ENCODE measurements around the gene LSM14A. TPM values are rescaled to one million over a fixed set of nuclear protein-coding genes. Genes with fewer than 3 reads are reported as not detected.
"Not testable (repeated sequence)": the region's sequence is repeated elsewhere in the genome, so short reads cannot be mapped to it uniquely, and the experiment has no call there.

LSM14A gene
- total RNA-seq, 2 experiments from 2014 or later = 112 to 116 TPM

DNA sequence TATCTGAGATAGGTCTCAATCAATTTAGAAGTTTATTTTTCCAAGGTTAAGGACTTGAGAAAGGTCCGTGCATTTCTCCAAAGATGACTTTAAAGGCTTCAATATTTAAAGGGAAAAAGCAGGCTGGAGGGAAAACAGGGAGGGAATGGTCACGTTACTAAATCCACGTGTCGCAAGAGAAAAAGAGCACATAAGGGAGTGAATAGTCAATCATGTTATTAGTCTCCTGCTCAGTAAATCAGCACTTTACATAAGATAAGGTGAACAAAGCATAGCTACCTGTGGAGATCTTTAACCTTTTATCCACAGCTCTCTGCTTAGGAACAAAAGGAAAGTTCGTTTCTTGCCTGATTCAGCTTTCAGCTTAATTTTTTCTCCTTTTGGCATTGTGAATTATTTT lies 31.3 kb upstream of the LSM14A start:
- DNase-seq (no peak), ATAC-seq (no peak)
- CTCF ChIA-PET = interaction anchor here (0.6 kb wide), 1 partner anchor 346 kb away, joined by 3 read pairs; no protein-coding TSS in a partner anchor
- Mint-ChIP-seq H3K36me3 (no peaks in the 10 kb centered on the region), H3K9me3 (ENCODE audit: low read depth) (no peaks in the 10 kb centered on the region), H3K4me3 (no peak overlapping the region), H3K27me3 (peaks cover 2% of the 10 kb centered on the region), H3K4me1 (no peaks in the 10 kb centered on the region), H3K27ac (no peak overlapping the region)

DNA sequence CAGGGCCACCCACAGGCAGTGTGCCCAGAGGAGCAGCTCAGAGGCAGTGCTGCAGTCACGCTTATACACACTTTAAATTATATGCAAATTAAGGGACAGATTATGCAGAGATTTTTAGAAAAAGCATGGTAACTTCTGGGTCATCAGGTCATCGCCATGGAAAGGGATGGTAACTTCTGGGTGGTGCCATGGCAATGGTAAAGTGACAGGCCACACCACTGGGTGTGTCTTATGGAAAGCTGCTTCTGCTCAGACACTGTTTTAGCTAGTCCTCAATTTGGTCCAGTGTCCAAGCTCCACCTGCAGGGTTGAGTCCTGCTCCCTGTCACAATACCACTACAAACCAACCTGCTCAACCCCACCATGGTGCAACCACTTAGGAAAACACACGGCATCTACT lies 29.9 kb upstream of the LSM14A start:
- ATAC-seq = no peak
- H3K4me3 Mint-ChIP-seq = no peak overlapping the region
- no peaks in the 10 kb centered on the region for H3K36me3 Mint-ChIP-seq
- H3K4me1 Mint-ChIP-seq = no peaks in the 10 kb centered on the region
- no peaks in the 10 kb centered on the region for H3K9me3 Mint-ChIP-seq (ENCODE audit: low read depth)
- no peaks in the 10 kb centered on the region for H3K27me3 Mint-ChIP-seq
- CTCF ChIA-PET = interaction anchor here (1.3 to 4.1 kb wide), 3 partner anchors 15 to 364 kb away, joined by 5 to 28 read pairs (median 8); no protein-coding TSS in a partner anchor
- H3K27ac Mint-ChIP-seq = no peak overlapping the region
- DNase-seq = no peak

DNA sequence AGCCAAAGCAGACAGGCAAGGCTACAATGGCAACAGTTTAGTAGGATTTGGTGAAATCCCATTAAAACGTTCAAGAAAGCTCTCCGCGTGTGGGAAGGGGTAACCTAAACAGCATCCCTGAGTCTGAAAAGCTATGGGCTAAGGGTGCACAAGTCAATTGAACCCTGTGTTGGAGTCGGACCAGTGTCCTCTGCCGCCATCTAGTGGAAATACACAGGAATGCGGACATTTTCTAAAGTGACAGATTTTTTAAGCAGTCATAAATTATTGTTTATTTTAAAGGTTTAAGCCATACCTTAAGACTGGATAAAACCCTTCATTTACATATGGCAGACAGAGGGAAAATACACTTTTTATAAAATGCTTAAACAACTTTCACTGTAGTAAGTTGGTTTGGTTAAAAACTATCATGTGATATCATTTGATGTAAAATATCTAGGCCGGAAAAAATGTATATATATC lies 26.5 kb upstream of the LSM14A start:
- CTCF ChIA-PET = interaction anchor here (0.6 to 4.1 kb wide), 24 partner anchors 9 to 369 kb away, joined by 3 to 28 read pairs (median 3); no protein-coding TSS in a partner anchor
- peak; percentile 69 for DNase-seq
- Mint-ChIP-seq H3K27me3 (no peaks in the 10 kb centered on the region), H3K27ac (no peak overlapping the region), H3K4me3 (no peak overlapping the region), H3K36me3 (no peaks in the 10 kb centered on the region), H3K4me1 (no peaks in the 10 kb centered on the region), H3K9me3 (ENCODE audit: low read depth) (no peaks in the 10 kb centered on the region)
- peak; percentile 74 for ATAC-seq

DNA sequence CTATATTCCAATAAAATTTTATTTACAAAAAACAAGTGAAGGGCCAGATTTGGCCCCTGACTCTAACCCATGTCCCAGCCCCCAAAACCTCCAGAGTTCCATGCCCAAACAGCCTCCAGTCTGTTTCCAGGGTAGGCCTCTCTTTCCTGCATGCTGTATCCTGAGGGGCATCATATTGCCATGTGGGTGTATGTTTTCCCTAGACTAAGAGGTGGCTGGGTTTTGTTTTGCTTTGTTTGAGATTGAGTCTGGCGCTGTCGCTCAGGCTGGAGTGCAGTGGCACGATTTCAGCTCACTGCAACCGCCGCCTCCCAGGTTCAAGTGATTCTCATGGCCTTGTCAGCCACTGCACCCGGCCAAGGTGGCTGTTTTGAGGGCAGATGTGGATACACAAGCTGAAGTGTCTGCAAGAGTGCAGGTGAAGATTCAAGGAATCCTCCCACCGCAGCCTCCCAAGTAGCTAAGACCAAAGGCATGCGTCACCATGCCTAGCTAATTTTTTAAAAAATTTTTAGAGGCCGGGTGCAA lies 23.6 kb upstream of the LSM14A start:
- no peaks in the 10 kb centered on the region for H3K4me1 Mint-ChIP-seq
- no peaks in the 10 kb centered on the region for H3K36me3 Mint-ChIP-seq
- no peak overlapping the region for H3K27ac Mint-ChIP-seq
- CTCF ChIA-PET = interaction anchor here (1.2 to 2.4 kb wide), 3 partner anchors 28 to 371 kb away, joined by 3 to 8 read pairs (median 6); no protein-coding TSS in a partner anchor
- no peak overlapping the region for H3K4me3 Mint-ChIP-seq
- H3K9me3 Mint-ChIP-seq (ENCODE audit: low read depth) = no peaks in the 10 kb centered on the region
- no peaks in the 10 kb centered on the region for H3K27me3 Mint-ChIP-seq
- DNase-seq (no peak), ATAC-seq (no peak)

DNA sequence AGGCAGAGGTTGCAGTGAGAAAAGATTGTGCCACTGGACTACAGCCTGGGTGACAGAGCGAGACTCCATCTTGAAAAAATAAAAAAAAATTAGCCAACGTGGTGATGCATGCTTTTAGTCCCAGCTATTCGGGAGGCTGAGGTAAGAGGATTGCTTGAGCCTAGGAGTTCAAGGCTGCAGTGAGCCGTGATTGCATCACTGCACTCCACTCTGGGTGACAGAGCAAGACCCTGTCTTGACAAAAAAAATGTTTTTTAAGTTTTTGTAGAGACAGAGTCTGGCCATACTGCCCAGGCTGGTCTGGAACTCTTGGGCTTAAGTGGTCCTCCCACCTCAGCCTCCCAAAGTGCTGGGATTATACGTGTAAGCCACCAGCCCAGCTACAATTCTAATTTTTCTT lies 22.4 kb upstream of the LSM14A start:
- DNase-seq (no peak), ATAC-seq (no peak)
- CTCF ChIA-PET = interaction anchor here (2.4 kb wide), 1 partner anchor 29 kb away, joined by 8 read pairs; no protein-coding TSS in a partner anchor
- Mint-ChIP-seq H3K4me1 (no peaks in the 10 kb centered on the region), H3K27ac (no peak overlapping the region), H3K27me3 (no peaks in the 10 kb centered on the region), H3K36me3 (no peaks in the 10 kb centered on the region), H3K9me3 (ENCODE audit: low read depth) (no peaks in the 10 kb centered on the region), H3K4me3 (no peak overlapping the region)

DNA sequence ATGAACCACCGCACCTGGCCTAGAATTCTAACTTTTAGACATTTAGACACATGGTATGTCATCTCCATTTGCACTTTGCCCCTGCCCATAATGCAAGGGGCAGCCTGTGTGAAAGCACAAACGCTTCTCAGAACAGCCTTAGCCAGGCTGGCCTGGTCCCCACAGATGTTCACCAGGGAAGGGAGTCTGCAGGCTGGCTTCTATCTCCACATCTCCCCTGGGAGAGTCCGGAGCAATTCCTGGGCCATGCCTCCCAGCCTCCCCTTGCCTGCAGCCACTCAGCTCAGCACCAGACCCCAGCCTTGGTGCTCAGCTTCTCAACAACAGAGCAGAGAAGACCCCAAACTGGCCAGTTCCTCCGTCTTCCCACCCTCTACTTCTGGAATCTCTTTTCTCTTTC lies 21.7 kb upstream of the LSM14A start:
- DNase-seq (no peak), ATAC-seq (no peak)
- H3K9me3 Mint-ChIP-seq (ENCODE audit: low read depth) = no peaks in the 10 kb centered on the region
- H3K36me3 Mint-ChIP-seq = no peaks in the 10 kb centered on the region
- H3K4me1 Mint-ChIP-seq = no peaks in the 10 kb centered on the region
- no peak overlapping the region for H3K27ac Mint-ChIP-seq
- CTCF ChIA-PET = no interaction called here
- H3K27me3 Mint-ChIP-seq = no peaks in the 10 kb centered on the region
- H3K4me3 Mint-ChIP-seq = no peak overlapping the region

DNA sequence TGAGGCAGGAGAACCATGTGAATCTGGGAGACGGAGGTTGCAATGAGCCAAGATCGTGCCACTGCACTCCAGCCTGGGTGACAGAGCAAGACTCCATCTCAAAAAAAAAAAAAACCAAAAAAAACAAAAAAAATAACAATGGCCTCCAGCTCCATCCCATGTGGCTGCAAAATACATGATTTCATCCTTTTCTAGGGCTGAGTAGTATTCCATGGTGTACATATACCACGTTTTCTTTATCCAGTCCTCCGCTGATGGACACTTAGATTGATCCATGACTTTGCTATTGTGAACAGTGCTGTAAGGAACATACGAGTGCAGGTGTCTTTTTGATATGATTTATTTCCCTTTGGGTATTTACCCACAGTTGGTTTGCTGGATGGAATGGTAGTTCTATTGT lies 20.9 kb upstream of the LSM14A start:
- H3K27ac Mint-ChIP-seq = no peak overlapping the region
- no peaks in the 10 kb centered on the region for H3K36me3 Mint-ChIP-seq
- H3K4me1 Mint-ChIP-seq = no peaks in the 10 kb centered on the region
- ATAC-seq (no peak), DNase-seq (no peak)
- no peaks in the 10 kb centered on the region for H3K9me3 Mint-ChIP-seq (ENCODE audit: low read depth)
- no peaks in the 10 kb centered on the region for H3K27me3 Mint-ChIP-seq
- CTCF ChIA-PET = no interaction called here
- no peak overlapping the region for H3K4me3 Mint-ChIP-seq

DNA sequence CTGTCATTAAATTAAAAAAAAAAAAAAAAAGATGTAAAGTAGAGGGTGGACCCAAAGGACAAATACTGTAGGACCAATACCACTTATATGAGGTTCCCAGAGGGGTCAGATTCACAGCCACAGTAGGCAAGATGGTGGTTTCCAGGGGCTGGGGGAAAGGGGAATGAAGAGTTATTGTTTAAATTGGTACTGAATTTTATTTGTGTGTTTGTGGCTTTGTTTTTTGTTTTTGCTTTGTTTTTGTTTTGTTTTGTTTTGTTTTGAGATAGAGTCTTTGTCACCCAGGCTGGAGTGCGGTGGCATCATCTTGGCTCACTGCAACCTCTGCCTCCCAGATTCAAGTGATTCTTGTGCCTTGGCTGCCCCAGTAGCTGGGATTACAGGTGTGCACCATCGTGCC lies 17.9 kb upstream of the LSM14A start:
- Mint-ChIP-seq H3K27ac (no peak overlapping the region), H3K4me3 (no peak overlapping the region), H3K4me1 (peaks cover 1% of the 10 kb centered on the region), H3K9me3 (ENCODE audit: low read depth) (no peaks in the 10 kb centered on the region), H3K36me3 (no peaks in the 10 kb centered on the region), H3K27me3 (no peaks in the 10 kb centered on the region)
- CTCF ChIA-PET = no interaction called here
- no peak for ATAC-seq
- DNase-seq = no peak

DNA sequence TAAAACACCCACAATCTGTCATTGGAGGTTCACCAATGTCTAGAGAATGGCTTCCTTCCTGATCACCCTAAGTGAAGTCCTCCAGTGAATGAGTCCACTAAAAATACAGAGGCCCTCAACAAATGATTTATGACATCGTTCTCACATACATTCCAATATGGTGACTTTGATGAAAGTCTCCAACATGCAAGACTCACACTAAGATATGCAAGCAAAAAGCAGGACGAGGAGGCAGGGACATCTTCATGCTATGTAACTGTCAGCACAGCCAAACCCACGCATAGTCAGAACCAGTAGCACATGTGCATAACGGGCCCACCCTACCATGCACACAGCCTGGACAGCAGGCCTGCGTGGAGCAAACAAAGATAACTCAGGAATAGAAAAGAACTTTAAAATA lies 16.6 kb upstream of the LSM14A start:
- DNase-seq = no peak
- ATAC-seq = no peak
- H3K4me1 Mint-ChIP-seq = peaks cover 1% of the 10 kb centered on the region
- no peaks in the 10 kb centered on the region for H3K9me3 Mint-ChIP-seq (ENCODE audit: low read depth)
- no peaks in the 10 kb centered on the region for H3K27me3 Mint-ChIP-seq
- no peak overlapping the region for H3K27ac Mint-ChIP-seq
- H3K36me3 Mint-ChIP-seq = no peaks in the 10 kb centered on the region
- no peak overlapping the region for H3K4me3 Mint-ChIP-seq
- CTCF ChIA-PET = no interaction called here

DNA sequence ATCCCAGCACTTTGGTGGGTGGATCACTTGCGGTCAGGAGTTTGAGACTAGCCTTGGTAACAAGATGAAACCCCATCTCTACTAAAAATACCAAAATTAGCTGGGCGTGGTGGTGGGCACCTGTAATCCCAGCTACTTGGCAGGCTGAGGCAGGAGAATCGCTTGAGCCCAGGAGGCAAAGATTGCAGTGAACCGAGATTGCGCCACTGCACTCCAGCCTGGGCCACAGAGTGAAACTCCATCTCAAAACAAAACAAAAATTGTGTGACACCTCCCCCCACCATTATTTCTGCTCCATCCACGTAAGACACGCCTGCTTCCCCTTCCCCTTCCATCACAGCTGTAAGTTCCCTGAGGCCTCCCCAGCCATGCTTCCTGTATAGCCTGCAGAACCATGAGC lies 13.3 kb upstream of the LSM14A start:
- not testable (repeated sequence) for DNase-seq; H3K27ac Mint-ChIP-seq; H3K27me3 Mint-ChIP-seq; ATAC-seq; H3K9me3 Mint-ChIP-seq (ENCODE audit: low read depth); H3K4me3 Mint-ChIP-seq; H3K36me3 Mint-ChIP-seq; H3K4me1 Mint-ChIP-seq
- CTCF ChIA-PET = interaction anchor here (1.6 kb wide), 1 partner anchor 103 kb away, joined by 3 read pairs; no protein-coding TSS in a partner anchor

DNA sequence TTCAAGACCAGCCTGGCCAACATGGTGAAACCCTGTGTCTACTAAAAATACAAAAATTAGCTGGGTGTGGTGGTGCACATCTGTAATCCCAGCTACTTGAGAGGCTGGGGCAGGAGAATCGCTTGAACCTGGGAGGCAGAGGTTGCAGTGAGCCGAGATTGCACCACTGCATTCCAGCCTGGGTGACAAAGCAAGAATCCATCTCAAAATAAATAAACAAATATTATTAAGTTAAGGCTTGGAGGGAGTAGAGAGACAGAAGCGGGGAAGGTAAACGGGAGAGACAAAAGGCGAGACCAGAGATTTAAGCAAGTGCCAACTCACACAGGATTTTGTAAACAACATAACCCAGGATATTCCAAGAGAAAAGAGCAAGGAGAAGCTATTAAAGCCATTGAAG lies 12.8 kb upstream of the LSM14A start:
- H3K27me3 Mint-ChIP-seq; H3K27ac Mint-ChIP-seq; CTCF ChIA-PET; H3K4me1 Mint-ChIP-seq; H3K36me3 Mint-ChIP-seq; H3K4me3 Mint-ChIP-seq; ATAC-seq; H3K9me3 Mint-ChIP-seq (ENCODE audit: low read depth); DNase-seq: not testable (repeated sequence)

DNA sequence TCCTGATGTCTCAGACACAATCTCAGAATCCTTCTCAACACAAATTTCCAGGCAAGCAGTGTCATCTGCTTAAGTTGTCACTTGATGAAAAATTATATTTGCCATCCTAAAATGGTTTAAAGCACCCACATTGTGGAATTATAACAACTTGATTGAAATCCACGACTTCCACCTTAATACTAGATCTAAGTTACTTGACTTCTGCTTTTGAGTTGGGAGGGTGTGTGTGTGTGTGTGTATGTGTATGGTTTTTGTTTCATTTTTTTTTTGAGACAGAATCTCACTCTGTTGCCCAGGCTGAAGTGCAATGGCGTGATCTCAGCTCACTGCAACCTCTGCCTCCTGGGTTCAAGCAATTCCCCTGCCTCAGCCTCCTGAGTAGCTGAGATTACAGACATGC lies 10.4 kb upstream of the LSM14A start:
- not testable (repeated sequence) for H3K4me1 Mint-ChIP-seq; DNase-seq; H3K27ac Mint-ChIP-seq; ATAC-seq; H3K4me3 Mint-ChIP-seq; H3K27me3 Mint-ChIP-seq; H3K36me3 Mint-ChIP-seq; H3K9me3 Mint-ChIP-seq (ENCODE audit: low read depth)
- CTCF ChIA-PET = interaction anchor here (1.2 to 1.5 kb wide), 2 partner anchors 13 to 16 kb away, joined by 3 to 4 read pairs; no protein-coding TSS in a partner anchor

DNA sequence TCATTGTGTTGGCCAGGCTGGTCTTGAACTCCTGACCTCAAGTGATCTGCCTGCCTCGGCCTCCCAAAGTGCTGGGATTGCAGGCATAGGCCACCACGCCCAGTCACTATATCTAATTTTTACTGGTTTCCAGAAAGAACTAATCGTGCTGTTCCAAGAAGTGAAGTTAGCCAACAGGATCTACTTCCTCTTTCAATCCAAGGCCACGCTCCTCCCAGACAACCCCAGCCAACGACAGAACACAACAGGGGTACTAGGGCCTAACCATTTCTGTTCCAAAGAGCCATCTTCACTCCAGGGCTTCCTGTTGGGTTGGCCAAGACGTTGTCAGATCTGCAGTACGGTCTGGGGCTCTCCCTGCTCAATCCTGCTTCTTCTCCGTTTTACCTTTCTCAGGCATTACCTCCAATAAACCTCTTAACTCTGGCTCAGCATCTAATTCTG lies 7.0 kb upstream of the LSM14A start:
- no peak overlapping the region for H3K4me3 Mint-ChIP-seq
- no peaks in the 10 kb centered on the region for H3K4me1 Mint-ChIP-seq
- DNase-seq (no peak), ATAC-seq (no peak)
- H3K9me3 Mint-ChIP-seq (ENCODE audit: low read depth) = no peaks in the 10 kb centered on the region
- H3K27me3 Mint-ChIP-seq = no peaks in the 10 kb centered on the region
- CTCF ChIA-PET = interaction anchor here (0.7 kb wide), 1 partner anchor 54 kb away, joined by 3 read pairs; no protein-coding TSS in a partner anchor
- no peak overlapping the region for H3K27ac Mint-ChIP-seq
- no peaks in the 10 kb centered on the region for H3K36me3 Mint-ChIP-seq

DNA sequence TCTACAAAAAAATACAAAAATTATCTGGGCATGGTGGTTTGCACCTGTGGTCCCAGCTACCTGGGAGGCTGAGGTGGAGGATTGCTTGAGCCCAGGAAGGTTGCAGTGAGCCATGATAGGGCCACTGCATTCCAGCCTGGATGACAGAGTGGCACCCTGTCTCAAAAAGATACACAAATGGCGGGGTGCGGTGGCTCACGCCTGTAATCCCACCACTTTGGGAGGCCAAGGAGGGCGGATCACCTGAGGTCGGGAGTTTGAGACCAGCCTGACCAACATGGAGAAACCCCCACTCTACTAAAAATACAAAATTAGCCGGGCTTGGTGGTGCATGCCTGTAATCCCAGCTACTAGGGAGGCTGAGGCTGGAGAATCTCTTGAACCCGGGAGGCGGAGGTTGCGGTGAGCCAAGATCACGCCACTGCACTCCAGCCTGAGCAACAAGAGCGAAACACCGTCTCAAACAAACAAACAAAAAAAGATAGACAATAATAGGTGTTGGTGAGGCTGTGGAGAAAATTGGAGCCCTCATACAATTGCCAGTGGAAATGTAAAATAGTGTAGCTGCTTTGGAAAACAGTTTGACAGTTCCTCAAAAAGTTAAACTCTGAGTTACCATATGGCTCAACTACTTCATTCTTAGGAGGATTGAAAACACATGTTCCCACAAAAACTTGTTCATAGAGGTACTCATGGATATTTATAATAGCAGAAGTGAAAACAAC lies 2.7 kb upstream of the LSM14A start:
- CTCF ChIA-PET = interaction anchor here (0.9 to 1.2 kb wide), 2 partner anchors 24 to 143 kb away, joined by 3 to 4 read pairs; no protein-coding TSS in a partner anchor
- H3K27ac Mint-ChIP-seq; H3K9me3 Mint-ChIP-seq (ENCODE audit: low read depth); H3K4me3 Mint-ChIP-seq; ATAC-seq; H3K27me3 Mint-ChIP-seq: not testable (repeated sequence)
- Mint-ChIP-seq H3K4me1 (peaks cover 17% of the 10 kb centered on the region), H3K36me3 (peaks cover 12% of the 10 kb centered on the region)
- DNase-seq = peak; percentile 16

All from activated CD8-positive, alpha-beta memory T cell treated with anti-CD3 and anti-CD28 coated beads, Interleukin-2, amount 10 ng/mL, durations not matched to agents 7 days and 5 days (primary cell).